ENCODE data around the gene PDE3A. TPM values are rescaled to one million over a fixed set of nuclear protein-coding genes. Genes with fewer than 3 reads are reported as not detected.
"Not testable (repeated sequence)": the region's sequence is repeated elsewhere in the genome, so short reads cannot be mapped to it uniquely, and the experiment has no call there.

Gene PDE3A
- total RNA-seq, 1 experiment from 2014 or later, result 18.9 TPM

DNA sequence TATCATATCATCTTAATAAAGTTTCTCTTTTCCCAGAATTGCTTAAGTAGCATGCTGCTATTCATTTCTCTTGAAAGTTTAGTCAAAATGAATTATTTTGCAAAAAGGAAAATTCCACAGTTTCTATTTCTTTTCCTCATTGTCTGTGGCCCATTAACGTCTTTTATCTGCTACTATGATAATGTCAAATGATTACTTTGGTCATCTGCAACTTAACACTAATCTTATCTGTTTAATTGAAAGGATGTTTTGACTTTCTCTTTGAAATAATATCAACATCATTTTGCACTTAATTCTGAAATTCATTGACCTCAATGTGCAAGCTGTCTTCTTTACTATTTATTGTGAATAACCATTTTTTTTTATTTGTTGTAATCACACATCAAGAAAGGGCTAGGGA is 180.3 kb downstream of the PDE3A start:
- DNase-seq (ENCODE audit: low read depth), result no peak

- DNase-seq (ENCODE audit: low read depth), result peak; percentile 40
These were observed 180.9 kb downstream of the PDE3A start for GRCh38 chr12:20549108-20549719.

DNA sequence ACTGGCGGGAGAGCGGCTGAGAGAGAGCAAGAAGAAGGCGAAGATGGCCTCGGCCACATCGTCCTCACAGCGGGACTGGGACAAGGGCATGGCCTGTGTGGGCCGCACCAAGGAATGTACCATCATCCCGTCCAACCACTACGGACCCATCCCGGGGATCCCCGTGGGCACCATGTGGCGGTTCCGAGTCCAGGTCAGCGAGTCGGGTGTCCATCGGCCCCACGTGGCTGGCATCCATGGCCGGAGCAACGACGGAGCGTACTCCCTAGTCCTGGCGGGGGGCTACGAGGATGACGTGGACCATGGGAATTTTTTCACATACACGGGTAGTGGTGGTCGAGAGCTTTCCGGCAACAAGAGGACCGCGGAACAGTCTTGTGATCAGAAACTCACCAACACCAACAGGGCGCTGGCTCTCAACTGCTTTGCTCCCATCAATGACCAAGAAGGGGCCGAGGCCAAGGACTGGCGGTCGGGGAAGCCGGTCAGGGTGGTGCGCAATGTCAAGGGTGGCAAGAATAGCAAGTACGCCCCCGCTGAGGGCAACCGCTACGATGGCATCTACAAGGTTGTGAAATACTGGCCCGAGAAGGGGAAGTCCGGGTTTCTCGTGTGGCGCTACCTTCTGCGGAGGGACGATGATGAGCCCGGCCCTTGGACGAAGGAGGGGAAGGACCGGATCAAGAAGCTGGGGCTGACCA is 183.6 kb downstream of the PDE3A start:
- not testable (repeated sequence) for DNase-seq (ENCODE audit: low read depth)

DNA sequence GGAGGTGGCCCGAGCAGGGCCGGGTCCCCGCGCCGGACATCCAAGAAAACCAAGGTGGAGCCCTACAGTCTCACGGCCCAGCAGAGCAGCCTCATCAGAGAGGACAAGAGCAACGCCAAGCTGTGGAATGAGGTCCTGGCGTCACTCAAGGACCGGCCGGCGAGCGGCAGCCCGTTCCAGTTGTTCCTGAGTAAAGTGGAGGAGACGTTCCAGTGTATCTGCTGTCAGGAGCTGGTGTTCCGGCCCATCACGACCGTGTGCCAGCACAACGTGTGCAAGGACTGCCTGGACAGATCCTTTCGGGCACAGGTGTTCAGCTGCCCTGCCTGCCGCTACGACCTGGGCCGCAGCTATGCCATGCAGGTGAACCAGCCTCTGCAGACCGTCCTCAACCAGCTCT is 184.2 kb downstream of the PDE3A start:
- not testable (repeated sequence) for DNase-seq (ENCODE audit: low read depth)

DNA sequence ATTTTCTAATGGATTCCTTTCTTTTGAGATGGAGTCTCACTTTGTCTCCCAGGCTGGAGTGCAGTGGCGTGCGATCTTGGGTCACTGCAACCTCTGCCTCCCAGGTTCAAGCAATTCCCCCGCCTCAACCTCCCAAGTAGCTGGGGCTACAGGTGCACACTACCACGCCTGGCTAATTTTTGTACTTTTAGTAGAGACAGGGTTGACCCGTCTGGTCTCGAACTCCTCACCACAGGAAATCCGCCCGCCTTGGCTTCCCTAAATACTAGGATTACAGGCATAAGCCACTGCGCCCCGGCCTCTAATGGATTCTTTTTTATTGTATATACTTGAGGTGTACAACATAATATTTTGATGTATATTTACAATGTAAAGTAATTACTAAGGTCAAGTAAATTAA is 186.7 kb downstream of the PDE3A start:
- no peak for DNase-seq (ENCODE audit: low read depth)

- DNase-seq (ENCODE audit: low read depth), result no peak
These were observed 187.4 kb downstream of the PDE3A start for GRCh38 chr12:20555771-20556170.

- no peak for DNase-seq (ENCODE audit: low read depth)
These were observed 188.8 kb downstream of the PDE3A start for GRCh38 chr12:20557096-20557495.

DNA sequence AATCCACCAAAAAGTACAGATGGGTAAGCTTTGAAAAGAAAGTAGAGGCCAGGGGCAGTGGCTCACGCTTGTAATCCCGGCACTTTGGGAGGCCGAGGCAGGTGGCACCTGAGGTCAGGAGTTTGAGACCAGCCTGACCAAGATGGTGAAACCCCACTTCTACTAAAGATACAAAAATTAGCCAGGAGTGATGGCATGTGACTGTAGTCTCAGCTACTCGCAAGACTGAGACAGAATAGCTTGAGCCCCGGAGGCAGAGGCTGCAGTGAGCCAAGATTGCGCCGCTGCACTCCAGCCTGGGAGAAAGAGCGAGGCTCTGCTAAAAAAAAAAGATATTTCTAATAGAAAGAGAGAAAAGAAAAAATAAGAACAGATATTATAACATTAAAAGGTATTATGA is 192.6 kb downstream of the PDE3A start:
- DNase-seq (ENCODE audit: low read depth), result no peak

DNA sequence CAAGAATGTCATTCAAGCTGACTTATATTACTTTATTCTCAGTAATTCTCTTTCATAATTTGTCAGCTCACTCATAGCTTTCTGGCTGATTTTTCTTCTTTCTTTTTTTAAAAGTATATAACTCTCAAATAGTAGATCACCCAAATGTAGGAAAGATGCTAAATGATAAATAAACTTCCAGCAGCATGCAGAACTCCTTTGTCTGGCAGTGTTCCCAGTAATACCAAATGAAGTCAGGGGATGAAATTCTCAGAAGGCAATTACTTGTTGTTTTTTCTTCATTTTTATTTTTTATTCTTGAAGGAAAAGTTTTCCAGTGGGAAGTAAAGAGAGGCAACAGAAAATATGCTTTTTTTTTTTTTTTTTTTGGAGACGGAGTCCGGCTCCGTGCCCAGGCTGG is 193.5 kb downstream of the PDE3A start:
- peak; percentile 31 for DNase-seq (ENCODE audit: low read depth)

GRCh38 chr12:20567413-20567812 is 199.1 kb downstream of the PDE3A start:
- DNase-seq (ENCODE audit: low read depth), result no peak

DNA sequence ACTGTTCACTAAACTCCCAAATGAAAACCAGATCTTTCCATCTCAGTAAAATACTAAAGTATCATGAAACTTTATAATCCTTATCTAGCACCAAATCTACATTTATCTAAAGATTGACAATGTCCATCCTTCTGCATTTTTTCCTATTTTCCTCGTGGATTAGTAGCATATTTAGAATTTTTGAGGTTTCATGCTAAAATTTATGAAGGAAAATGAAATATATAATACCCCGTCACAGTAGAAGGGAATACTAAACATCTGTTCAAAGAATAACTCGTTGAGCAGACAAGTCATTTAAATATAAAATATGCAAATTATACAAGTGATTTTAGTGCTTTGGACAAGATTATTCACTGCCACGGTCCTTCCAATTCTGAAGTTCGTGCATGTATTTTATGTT is 204.1 kb downstream of the PDE3A start:
- no peak for DNase-seq (ENCODE audit: low read depth)

DNA sequence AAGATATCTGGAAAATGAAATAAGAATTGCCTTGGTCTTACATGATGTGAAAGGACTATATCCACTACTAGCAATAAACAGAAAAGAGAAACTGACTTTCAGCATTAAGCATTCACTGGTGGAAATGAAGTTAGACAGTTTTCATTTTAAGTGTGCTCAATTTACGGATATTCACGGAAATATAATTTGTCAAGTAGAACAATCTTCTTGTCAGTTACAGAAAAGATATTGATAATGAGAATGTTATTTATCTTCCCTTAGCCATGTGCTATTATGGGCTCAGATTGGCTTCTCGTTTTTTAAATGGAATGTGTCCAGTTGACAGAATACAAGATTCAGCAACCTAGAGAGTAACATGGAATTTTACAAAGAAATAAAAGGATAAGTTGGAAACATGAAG is 208.2 kb downstream of the PDE3A start:
- no peak for DNase-seq (ENCODE audit: low read depth)

- no peak for DNase-seq (ENCODE audit: low read depth)
These were observed 208.7 kb downstream of the PDE3A start for GRCh38 chr12:20577054-20577453.

GRCh38 chr12:20578142-20578541 is 209.8 kb downstream of the PDE3A start:
- no peak for DNase-seq (ENCODE audit: low read depth)

GRCh38 chr12:20585055-20585625 is 216.8 kb downstream of the PDE3A start:
- DNase-seq (ENCODE audit: low read depth), result no peak

DNA sequence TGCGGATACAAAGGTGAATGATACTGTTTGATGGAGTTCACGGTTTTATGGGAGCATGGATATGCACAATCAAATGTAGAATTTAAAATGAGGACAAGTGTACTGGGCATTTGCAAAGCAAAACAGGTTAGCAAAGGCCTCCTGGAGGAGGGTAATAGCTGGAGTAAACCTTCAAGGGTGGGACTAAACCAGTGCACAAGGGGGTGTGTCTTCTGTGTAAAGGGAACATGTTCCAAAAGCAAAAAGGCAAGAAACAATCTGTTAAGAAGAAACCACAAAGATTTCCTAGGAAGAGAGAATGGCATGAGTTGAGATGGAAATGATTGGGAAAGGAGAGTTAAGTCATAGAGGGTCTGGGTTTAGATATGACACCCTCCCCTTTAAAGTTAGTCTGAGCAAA is 217.6 kb downstream of the PDE3A start:
- DNase-seq (ENCODE audit: low read depth), result no peak

DNA sequence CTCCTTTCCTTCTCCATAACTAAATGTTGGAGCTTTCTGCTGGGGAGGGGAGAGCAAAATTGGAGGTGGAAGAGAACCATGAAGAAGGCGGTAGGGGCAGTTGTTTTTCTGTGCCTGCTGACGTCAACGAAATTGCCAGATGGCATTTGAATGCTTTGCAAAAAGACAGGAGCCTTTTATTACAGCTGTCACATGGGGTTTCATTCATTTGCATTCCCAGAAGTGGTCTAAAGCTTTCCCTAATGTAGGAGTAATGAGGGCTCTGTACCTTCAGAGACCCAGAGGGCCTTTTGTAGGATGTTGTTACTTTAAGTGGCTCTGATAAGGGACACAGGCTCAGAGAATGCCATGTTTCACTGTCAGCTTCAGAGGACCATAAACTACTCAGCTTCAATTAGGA is 219.7 kb downstream of the PDE3A start:
- DNase-seq (ENCODE audit: low read depth), result no peak

GRCh38 chr12:20590570-20590969 is 222.2 kb downstream of the PDE3A start:
- DNase-seq (ENCODE audit: low read depth), result no peak

GRCh38 chr12:20592556-20592955 is 224.2 kb downstream of the PDE3A start:
- no peak for DNase-seq (ENCODE audit: low read depth)

- no peak for DNase-seq (ENCODE audit: low read depth)
These were observed 225.3 kb downstream of the PDE3A start for GRCh38 chr12:20593611-20594010.

GRCh38 chr12:20596061-20596460 is 227.7 kb downstream of the PDE3A start:
- DNase-seq (ENCODE audit: low read depth), result no peak

- peak; percentile 29 for DNase-seq (ENCODE audit: low read depth)
These were observed 231.4 kb downstream of the PDE3A start for GRCh38 chr12:20599757-20600156.

GRCh38 chr12:20601668-20602280 is 233.4 kb downstream of the PDE3A start:
- peak; percentile 51 for DNase-seq (ENCODE audit: low read depth)
